ENCODE results near the gene ZFP36L1. TPM values are rescaled to one million over a fixed set of nuclear protein-coding genes. Genes with fewer than 3 reads are reported as not detected.

Gene ZFP36L1
- total and polyA plus RNA-seq, 2 of the 13 experiments (the other 11 are each of a cell fraction or from before 2014, with no cell fraction given), result 7.4 to 10.2 TPM

DNA sequence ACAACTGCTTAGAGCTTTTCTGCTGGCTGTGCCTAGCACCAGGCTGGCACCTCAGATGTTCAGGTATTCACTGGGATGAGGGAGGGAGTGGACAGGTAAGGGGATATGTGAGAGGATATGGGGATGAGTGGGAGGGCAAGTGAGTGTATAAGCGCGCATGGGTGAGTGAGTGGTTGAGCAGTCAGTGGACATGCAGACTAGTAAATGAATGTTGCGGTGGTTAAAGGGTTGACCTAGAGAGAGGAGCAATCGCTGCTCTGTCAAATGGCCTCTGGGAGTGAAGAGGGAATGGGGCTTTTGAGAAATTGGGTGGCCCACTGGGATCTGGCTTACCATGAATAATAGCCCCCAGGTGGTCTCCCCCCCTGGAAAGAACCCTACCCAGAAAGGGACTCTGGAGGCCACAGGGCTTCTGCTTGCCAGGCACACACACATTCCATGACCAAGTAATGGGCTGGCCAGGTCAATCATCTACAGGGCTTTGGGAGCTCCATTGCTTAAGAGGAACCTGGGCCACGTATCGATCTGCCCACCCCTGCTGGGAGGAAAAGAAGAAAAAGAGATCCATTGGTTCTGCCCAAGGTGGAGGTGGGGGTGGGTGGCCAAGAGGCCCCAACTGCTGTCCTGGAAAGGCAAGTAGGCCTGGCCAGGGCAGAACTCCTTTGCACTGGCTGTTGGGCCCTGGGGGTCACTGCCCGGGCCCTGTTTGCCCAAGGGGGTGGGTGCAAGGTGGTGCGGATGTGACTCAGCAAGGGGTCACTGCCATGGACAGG lies 30.8 kb upstream of the ZFP36L1 start:
- Histone ChIP-seq H2AFZ (ENCODE audit: low read length) (no peak overlapping the region), H3K4me1 (ENCODE audit: insufficient read depth, low read length) (peaks cover 80% of the 10 kb centered on the region), H3K4me3 (replicated peaks in 1 of 3; ENCODE audit: insufficient read depth in 1 of 3, low read depth in 2 of 3, low read length in 3 of 3) (peak overlapping the region; percentile 8 to 67 (median 32); a peak in 2 of 6 replicates), H3K27me3 (ENCODE audit: control insufficient read depth in 1 of 2, insufficient read depth in 2 of 2, low read length in 2 of 2) (no peaks in the 10 kb centered on the region), H3K9ac (ENCODE audit: insufficient read depth, low read depth, low read length) (peak overlapping the region; percentile 57), H3K9me3 (ENCODE audit: low read length) (no peaks in the 10 kb centered on the region), H3K79me2 (ENCODE audit: insufficient read depth, low read length) (no peaks in the 10 kb centered on the region), H3K4me2 (ENCODE audit: low read depth, low read length) (peak overlapping the region; percentile 88), H3K27ac (ENCODE audit: extremely low read length, insufficient read depth, low read length) (peak overlapping the region; percentile 81), H4K20me1 (ENCODE audit: insufficient read depth, low read length) (no peaks in the 10 kb centered on the region), H3K36me3 (replicated peaks in 1 of 2; ENCODE audit: control insufficient read depth in 1 of 2, insufficient read depth in 2 of 2, low read length in 2 of 2) (no peaks in the 10 kb centered on the region)
- peak; percentile 80 for ATAC-seq
- WGBS (ENCODE audit: low lambda C conversion rate), result 33% methylated on average over 6 of the region's 8 CpGs
- in situ Hi-C loops (cut with HindIII; ENCODE audit: extremely low pct_ligation_motif_present, low pct_unique_long_range_greater_than_20kb) (loop anchor here (25.0 kb wide), 1 partner anchor 1211 kb away; the partner anchor contains the start of genes ARG2 and PIGH), intact Hi-C loops (cut with micrococcal nuclease; ENCODE audit: unreplicated experiment) (no loop called here)
- DNase-seq (ENCODE audit: low spot score), result peak; percentile 79
- ChIA-PET CTCF (ENCODE audit: low intra/inter-chr PET ratio, low total read pairs) (interaction anchor here (0.8 kb wide), 1 partner anchor 37 kb away, joined by 3 read pairs; no protein-coding TSS in a partner anchor), POLR2A (interaction anchor here (0.6 to 4.7 kb wide), 19 partner anchors 8 to 1007 kb away, joined by 3 to 57 read pairs (median 4); partner anchors contain the start of genes ZFP36L1 and ZFYVE26)
- BruUV-seq (replicated peaks), result no TSS peak
- FAIRE-seq, result no peak
- TF ChIP-seq CREM (IDR thresholded peaks at IDR 0.05) (peak; percentile 63; the same call in 1 of the 2 replicates), CREM (CRISPR knock-in tag; IDR thresholded peaks at IDR 0.05) (no peak), MED1 (CRISPR knock-in tag; IDR thresholded peaks at IDR 0.05) (peak; percentile 79), RAD21 (CRISPR knock-in tag; IDR thresholded peaks at IDR 0.05) (0 out of 2 replicates have a peak, but pooled peaks have one; percentile 29), MLX (CRISPR knock-in tag; IDR thresholded peaks at IDR 0.05) (peak; percentile 49; the same call in 1 of the 2 replicates), HMG20A (CRISPR knock-in tag; IDR thresholded peaks at IDR 0.05; ENCODE audit: borderline replicate concordance) (peak; percentile 31; the same call in 1 of the 2 replicates), PHF21A (CRISPR knock-in tag; IDR thresholded peaks at IDR 0.05) (peak; percentile 57), PCBP1 (IDR thresholded peaks at IDR 0.05; ENCODE audit: borderline replicate concordance, low read depth, low read length) (no peak), ZBTB25 (CRISPR knock-in tag; IDR thresholded peaks at IDR 0.05) (0 out of 2 replicates have a peak, but pooled peaks have one; percentile 43), EHMT2 (IDR thresholded peaks at IDR 0.05; ENCODE audit: borderline replicate concordance, low read depth, low read length) (peak; percentile 67; the same call in 1 of the 2 replicates)
- TF ChIP-seq, protein P1, sequence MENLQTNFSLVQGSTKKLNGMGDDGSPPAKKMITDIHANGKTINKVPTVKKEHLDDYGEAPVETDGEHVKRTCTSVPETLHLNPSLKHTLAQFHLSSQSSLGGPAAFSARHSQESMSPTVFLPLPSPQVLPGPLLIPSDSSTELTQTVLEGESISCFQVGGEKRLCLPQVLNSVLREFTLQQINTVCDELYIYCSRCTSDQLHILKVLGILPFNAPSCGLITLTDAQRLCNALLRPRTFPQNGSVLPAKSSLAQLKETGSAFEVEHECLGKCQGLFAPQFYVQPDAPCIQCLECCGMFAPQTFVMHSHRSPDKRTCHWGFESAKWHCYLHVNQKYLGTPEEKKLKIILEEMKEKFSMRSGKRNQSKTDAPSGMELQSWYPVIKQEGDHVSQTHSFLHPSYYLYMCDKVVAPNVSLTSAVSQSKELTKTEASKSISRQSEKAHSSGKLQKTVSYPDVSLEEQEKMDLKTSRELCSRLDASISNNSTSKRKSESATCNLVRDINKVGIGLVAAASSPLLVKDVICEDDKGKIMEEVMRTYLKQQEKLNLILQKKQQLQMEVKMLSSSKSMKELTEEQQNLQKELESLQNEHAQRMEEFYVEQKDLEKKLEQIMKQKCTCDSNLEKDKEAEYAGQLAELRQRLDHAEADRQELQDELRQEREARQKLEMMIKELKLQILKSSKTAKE (CRISPR knock-in tag; IDR thresholded peaks at IDR 0.05; ENCODE audit: borderline replicate concordance), result peak; percentile 74; the same call in 1 of the 2 replicates
- TF ChIP-seq, protein P2, sequence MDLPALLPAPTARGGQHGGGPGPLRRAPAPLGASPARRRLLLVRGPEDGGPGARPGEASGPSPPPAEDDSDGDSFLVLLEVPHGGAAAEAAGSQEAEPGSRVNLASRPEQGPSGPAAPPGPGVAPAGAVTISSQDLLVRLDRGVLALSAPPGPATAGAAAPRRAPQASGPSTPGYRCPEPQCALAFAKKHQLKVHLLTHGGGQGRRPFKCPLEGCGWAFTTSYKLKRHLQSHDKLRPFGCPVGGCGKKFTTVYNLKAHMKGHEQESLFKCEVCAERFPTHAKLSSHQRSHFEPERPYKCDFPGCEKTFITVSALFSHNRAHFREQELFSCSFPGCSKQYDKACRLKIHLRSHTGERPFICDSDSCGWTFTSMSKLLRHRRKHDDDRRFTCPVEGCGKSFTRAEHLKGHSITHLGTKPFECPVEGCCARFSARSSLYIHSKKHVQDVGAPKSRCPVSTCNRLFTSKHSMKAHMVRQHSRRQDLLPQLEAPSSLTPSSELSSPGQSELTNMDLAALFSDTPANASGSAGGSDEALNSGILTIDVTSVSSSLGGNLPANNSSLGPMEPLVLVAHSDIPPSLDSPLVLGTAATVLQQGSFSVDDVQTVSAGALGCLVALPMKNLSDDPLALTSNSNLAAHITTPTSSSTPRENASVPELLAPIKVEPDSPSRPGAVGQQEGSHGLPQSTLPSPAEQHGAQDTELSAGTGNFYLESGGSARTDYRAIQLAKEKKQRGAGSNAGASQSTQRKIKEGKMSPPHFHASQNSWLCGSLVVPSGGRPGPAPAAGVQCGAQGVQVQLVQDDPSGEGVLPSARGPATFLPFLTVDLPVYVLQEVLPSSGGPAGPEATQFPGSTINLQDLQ (CRISPR knock-in tag; IDR thresholded peaks at IDR 0.05), result no peak; the same call in 1 of the 2 replicates
- TF ChIP-seq, protein P3, sequence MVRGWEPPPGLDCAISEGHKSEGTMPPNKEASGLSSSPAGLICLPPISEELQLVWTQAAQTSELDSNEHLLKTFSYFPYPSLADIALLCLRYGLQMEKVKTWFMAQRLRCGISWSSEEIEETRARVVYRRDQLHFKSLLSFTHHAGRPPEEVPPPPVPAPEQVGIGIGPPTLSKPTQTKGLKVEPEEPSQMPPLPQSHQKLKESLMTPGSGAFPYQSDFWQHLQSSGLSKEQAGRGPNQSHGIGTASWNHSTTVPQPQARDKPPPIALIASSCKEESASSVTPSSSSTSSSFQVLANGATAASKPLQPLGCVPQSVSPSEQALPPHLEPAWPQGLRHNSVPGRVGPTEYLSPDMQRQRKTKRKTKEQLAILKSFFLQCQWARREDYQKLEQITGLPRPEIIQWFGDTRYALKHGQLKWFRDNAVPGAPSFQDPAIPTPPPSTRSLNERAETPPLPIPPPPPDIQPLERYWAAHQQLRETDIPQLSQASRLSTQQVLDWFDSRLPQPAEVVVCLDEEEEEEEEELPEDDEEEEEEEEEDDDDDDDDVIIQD (CRISPR knock-in tag; IDR thresholded peaks at IDR 0.05; ENCODE audit: low read depth), result peak; percentile 16; the same call in 1 of the 2 replicates

All from HepG2 (cell line).